ENCODE data around the gene PAFAH1B1.
"Not testable (repeated sequence)": the region's sequence is repeated elsewhere in the genome, so short reads cannot be mapped to it uniquely, and the experiment has no call there.

The PAFAH1B1 gene

GRCh38 chr17:2697611-2698162 lies 104.2 kb downstream of the PAFAH1B1 start:
- peak; percentile 32 for DNase-seq (ENCODE audit: low spot score)
- in situ Hi-C loops (cut with MboI; ENCODE audit: low sequenced_read_pairs, unreplicated experiment) = no loop called here
- TF ChIP-seq, protein P1, sequence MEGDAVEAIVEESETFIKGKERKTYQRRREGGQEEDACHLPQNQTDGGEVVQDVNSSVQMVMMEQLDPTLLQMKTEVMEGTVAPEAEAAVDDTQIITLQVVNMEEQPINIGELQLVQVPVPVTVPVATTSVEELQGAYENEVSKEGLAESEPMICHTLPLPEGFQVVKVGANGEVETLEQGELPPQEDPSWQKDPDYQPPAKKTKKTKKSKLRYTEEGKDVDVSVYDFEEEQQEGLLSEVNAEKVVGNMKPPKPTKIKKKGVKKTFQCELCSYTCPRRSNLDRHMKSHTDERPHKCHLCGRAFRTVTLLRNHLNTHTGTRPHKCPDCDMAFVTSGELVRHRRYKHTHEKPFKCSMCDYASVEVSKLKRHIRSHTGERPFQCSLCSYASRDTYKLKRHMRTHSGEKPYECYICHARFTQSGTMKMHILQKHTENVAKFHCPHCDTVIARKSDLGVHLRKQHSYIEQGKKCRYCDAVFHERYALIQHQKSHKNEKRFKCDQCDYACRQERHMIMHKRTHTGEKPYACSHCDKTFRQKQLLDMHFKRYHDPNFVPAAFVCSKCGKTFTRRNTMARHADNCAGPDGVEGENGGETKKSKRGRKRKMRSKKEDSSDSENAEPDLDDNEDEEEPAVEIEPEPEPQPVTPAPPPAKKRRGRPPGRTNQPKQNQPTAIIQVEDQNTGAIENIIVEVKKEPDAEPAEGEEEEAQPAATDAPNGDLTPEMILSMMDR (IDR thresholded peaks at IDR 0.05; ENCODE audit: borderline replicate concordance, control extremely low read depth, extremely low read depth, insufficient read depth, missing control alignments) = no peak

DNA sequence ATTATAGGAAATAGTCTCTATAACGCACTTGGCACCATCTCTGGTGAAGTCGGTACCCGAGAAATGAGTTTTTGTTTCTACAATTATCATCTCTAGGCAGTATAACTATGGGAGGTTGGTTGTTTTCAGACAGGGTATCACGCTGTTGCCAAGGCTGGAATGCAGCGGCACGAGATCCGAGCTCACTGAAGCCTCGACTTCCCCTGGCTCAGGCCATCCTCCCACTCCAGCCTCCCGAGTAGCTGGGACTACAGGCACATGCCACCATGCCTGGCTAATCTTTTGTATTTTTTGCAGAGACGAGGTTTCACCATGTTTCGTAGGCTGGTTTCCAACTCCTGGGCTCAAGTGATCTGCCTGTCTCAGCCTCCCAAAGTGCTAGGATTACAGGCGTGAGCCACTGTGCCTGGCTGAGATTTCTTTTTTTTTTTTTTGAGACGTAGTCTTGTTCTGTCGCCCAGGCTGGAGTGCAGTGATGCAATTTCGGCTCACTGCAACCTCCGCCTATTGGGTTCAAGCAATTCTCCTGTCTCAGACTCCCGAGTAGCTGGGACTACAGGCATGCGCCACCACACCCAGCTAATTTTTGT lies 105.9 kb downstream of the PAFAH1B1 start:
- in situ Hi-C loops (cut with MboI; ENCODE audit: low sequenced_read_pairs, unreplicated experiment); DNase-seq (ENCODE audit: low spot score): not testable (repeated sequence)

DNA sequence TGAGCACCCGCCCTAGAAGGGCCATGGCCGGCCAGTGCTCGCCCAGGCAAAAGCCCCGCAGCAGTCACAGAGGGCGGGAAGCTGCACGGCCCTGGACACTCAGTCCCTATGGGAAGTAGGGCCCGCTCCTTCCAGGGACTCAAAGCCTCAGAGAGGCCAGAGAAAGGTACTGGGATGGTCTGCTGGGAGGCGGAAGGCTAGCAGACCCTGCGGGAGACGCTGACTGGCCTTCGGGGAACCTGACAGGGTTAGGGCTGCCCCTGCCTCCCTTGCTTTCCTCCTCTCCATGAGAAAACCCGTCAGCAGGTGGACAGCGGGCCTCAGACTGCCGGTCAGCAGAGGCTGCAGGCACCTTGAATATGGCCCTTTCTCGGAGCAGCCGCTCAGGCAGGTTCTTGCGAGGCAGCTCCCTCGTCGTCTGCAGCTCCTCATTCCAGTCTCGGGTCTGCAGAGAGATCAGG lies 106.6 kb downstream of the PAFAH1B1 start:
- DNase-seq (ENCODE audit: low spot score) = no peak
- in situ Hi-C loops (cut with MboI; ENCODE audit: low sequenced_read_pairs, unreplicated experiment) = no loop called here
- TF ChIP-seq, protein P1 (IDR thresholded peaks at IDR 0.05; ENCODE audit: borderline replicate concordance, control extremely low read depth, extremely low read depth, insufficient read depth, missing control alignments) = no peak

- in situ Hi-C loops (cut with MboI; ENCODE audit: low sequenced_read_pairs, unreplicated experiment) = no loop called here
- TF ChIP-seq, protein P1 (IDR thresholded peaks at IDR 0.05; ENCODE audit: borderline replicate concordance, control extremely low read depth, extremely low read depth, insufficient read depth, missing control alignments) = no peak
- DNase-seq (ENCODE audit: low spot score) = no peak
Observed at GRCh38 chr17:2700491-2701141, 107.2 kb downstream of the PAFAH1B1 start.

- TF ChIP-seq, protein P1 (IDR thresholded peaks at IDR 0.05; ENCODE audit: borderline replicate concordance, control extremely low read depth, extremely low read depth, insufficient read depth, missing control alignments) = no peak
- DNase-seq (ENCODE audit: low spot score) = no peak
- in situ Hi-C loops (cut with MboI; ENCODE audit: low sequenced_read_pairs, unreplicated experiment) = no loop called here
Observed at GRCh38 chr17:2701161-2701995, 107.9 kb downstream of the PAFAH1B1 start.

- in situ Hi-C loops (cut with MboI; ENCODE audit: low sequenced_read_pairs, unreplicated experiment) = no loop called here
- no peak for DNase-seq (ENCODE audit: low spot score)
- TF ChIP-seq, protein P1 (IDR thresholded peaks at IDR 0.05; ENCODE audit: borderline replicate concordance, control extremely low read depth, extremely low read depth, insufficient read depth, missing control alignments) = no peak
Observed at GRCh38 chr17:2701996-2702741, 108.7 kb downstream of the PAFAH1B1 start.
